Pulmonary artery endothelial cell (primary cell): ENCODE data around the gene CLCN2. TPM values are rescaled to one million over a fixed set of nuclear protein-coding genes. Genes with fewer than 3 reads are reported as not detected.

ENCODE experiments used
- DNase-seq: peaks from one replicate; pipeline ENCODE4 v3.0.0-alpha.2; 2011; ENCODE audit warnings: low read depth, low spot score
- total RNA-seq: library from RNA; depleted of rRNA; stranded (reverse); fragments of >200 nt; gene quantifications from 2 replicates; pipeline ENCODE4 v1.2.3, GENCODE V29; 2014

CLCN2 gene
- total RNA-seq, 1 donor from 2014 or later, result 2.2 TPM

- DNase-seq, result no peak
These were observed 1.1 kb downstream of the CLCN2 start for GRCh38 chr3:184360070-184360928.

GRCh38 chr3:184359610-184360009 is 1.8 kb downstream of the CLCN2 start:
- DNase-seq, result no peak

- DNase-seq, result no peak
These were observed 2.5 kb downstream of the CLCN2 start for GRCh38 chr3:184358921-184359350.

GRCh38 chr3:184358124-184358767 is 3.2 kb downstream of the CLCN2 start:
- no peak for DNase-seq

GRCh38 chr3:184357248-184358123 is 3.9 kb downstream of the CLCN2 start:
- no peak for DNase-seq

GRCh38 chr3:184355261-184356040 is 6.0 kb downstream of the CLCN2 start:
- DNase-seq, result no peak

- no peak for DNase-seq
These were observed 6.7 kb downstream of the CLCN2 start for GRCh38 chr3:184354754-184355153.

- no peak for DNase-seq
These were observed 7.2 kb downstream of the CLCN2 start for GRCh38 chr3:184354121-184354728.

GRCh38 chr3:184353546-184353941 is 7.9 kb downstream of the CLCN2 start:
- DNase-seq, result no peak

- no peak for DNase-seq
These were observed 8.4 kb downstream of the CLCN2 start for GRCh38 chr3:184352897-184353545.

GRCh38 chr3:184352149-184352785 is 9.1 kb downstream of the CLCN2 start:
- no peak for DNase-seq

GRCh38 chr3:184351511-184352148 is 9.8 kb downstream of the CLCN2 start:
- no peak for DNase-seq

GRCh38 chr3:184350618-184351017 is 10.8 kb downstream of the CLCN2 start:
- DNase-seq, result no peak

- no peak for DNase-seq
These were observed 11.6 kb downstream of the CLCN2 start for GRCh38 chr3:184349563-184350470.

- no peak for DNase-seq
These were observed 13.4 kb downstream of the CLCN2 start for GRCh38 chr3:184348057-184348382.

GRCh38 chr3:184347321-184348056 is 13.9 kb downstream of the CLCN2 start:
- DNase-seq, result no peak

GRCh38 chr3:184346480-184347190 is 14.8 kb downstream of the CLCN2 start:
- DNase-seq, result no peak
